ENCODE data around the gene BMPER.
A peak's percentile ranks its signal among the peaks of the same experiment; 100 is the strongest.

The BMPER gene

DNA sequence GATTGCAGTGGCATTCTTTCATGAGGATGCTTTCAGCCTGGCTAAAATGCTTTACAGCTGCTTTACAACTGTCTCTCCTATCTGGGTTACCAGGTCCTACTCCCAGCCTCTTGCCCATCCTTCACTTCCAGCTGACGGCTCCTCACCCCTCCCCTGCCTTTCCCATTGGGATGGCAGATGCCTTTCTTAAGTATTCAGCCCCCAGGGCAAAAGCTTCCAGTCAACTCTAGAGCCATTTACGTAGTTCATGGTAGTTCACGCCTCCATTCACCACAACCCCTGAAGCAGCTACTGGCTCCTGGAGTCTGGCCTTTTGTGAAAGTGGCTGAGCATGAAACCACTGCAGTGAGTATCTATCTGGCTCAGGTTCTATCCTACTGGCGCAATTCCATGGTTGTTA lies 17.2 kb upstream of the BMPER start:
- Histone ChIP-seq H3K36me3 (ENCODE audit: control insufficient read depth, insufficient read depth, low read length) (no peaks in the 10 kb centered on the region), H3K9me3 (ENCODE audit: control insufficient read depth, low read length) (no peaks in the 10 kb centered on the region), H3K4me3 (ENCODE audit: insufficient read depth, low read depth, low read length) (no peak overlapping the region), H3K27me3 (ENCODE audit: control insufficient read depth, insufficient read depth, low read length, poor library complexity, severe bottlenecking) (no peaks in the 10 kb centered on the region), H3K4me1 (ENCODE audit: control insufficient read depth, insufficient read depth, low read length) (peaks cover 4% of the 10 kb centered on the region), H3K27ac (ENCODE audit: insufficient read depth, low read depth, low read length, poor library complexity, severe bottlenecking) (no peak overlapping the region)
- 59 to 61% methylated on average over 4 of the region's 4 CpGs for WGBS, 2 experiments

DNA sequence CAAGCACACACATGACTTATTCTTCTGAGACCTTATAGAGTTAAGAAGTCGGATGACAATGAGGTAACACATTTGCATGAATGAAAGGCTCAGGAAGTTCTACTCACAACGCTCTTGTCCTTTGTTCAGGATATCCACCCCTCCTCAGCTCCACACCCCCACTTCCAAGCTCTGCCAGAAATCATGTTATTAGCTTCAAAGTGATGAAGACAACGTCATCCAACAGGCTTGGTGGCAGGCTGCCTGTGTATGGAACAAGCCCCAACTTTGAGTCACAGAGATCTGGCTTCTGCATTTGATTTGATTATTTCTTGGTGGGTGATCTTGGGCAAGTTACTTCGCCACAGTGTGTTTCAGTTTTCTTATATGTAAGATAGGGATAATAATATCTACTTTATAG lies 12.4 kb upstream of the BMPER start:
- Histone ChIP-seq H3K27ac (ENCODE audit: insufficient read depth, low read depth, low read length, poor library complexity, severe bottlenecking) (no peak overlapping the region), H3K4me3 (ENCODE audit: insufficient read depth, low read depth, low read length) (no peak overlapping the region), H3K4me1 (ENCODE audit: control insufficient read depth, insufficient read depth, low read length) (no peaks in the 10 kb centered on the region), H3K36me3 (ENCODE audit: control insufficient read depth, insufficient read depth, low read length) (no peaks in the 10 kb centered on the region), H3K27me3 (ENCODE audit: control insufficient read depth, insufficient read depth, low read length, poor library complexity, severe bottlenecking) (no peaks in the 10 kb centered on the region), H3K9me3 (ENCODE audit: control insufficient read depth, low read length) (no peaks in the 10 kb centered on the region)
- 91 to 97% methylated on average over 4 of the region's 4 CpGs for WGBS, 2 experiments

DNA sequence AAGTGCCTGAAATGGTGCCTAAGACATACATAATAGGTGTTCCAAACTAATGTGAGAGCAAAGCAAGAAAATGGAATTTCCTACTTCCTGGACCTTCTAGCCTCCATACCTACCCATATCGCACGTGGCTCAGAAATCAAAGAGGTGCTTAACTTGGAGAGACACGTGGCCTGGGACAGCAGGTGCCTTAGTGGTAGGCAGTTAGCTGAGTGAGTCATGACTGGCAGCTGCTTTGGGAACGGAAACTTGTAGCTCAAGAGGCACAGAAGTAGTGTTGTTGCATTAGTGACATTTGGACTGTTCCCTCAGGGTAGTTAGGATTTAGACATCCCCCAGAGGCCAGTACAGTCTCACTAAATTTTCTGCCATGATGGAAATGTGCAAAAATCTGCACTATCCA lies 12.0 kb upstream of the BMPER start:
- no peak overlapping the region for H3K27ac ChIP-seq (ENCODE audit: insufficient read depth, low read depth, low read length, poor library complexity, severe bottlenecking)
- H3K27me3 ChIP-seq (ENCODE audit: control insufficient read depth, insufficient read depth, low read length, poor library complexity, severe bottlenecking), result no peaks in the 10 kb centered on the region
- no peaks in the 10 kb centered on the region for H3K36me3 ChIP-seq (ENCODE audit: control insufficient read depth, insufficient read depth, low read length)
- WGBS, 2 experiments, result 90 to 92% methylated on average over 4 of the region's 4 CpGs
- H3K4me1 ChIP-seq (ENCODE audit: control insufficient read depth, insufficient read depth, low read length), result no peaks in the 10 kb centered on the region
- H3K4me3 ChIP-seq (ENCODE audit: insufficient read depth, low read depth, low read length), result no peak overlapping the region
- H3K9me3 ChIP-seq (ENCODE audit: control insufficient read depth, low read length), result no peaks in the 10 kb centered on the region

DNA sequence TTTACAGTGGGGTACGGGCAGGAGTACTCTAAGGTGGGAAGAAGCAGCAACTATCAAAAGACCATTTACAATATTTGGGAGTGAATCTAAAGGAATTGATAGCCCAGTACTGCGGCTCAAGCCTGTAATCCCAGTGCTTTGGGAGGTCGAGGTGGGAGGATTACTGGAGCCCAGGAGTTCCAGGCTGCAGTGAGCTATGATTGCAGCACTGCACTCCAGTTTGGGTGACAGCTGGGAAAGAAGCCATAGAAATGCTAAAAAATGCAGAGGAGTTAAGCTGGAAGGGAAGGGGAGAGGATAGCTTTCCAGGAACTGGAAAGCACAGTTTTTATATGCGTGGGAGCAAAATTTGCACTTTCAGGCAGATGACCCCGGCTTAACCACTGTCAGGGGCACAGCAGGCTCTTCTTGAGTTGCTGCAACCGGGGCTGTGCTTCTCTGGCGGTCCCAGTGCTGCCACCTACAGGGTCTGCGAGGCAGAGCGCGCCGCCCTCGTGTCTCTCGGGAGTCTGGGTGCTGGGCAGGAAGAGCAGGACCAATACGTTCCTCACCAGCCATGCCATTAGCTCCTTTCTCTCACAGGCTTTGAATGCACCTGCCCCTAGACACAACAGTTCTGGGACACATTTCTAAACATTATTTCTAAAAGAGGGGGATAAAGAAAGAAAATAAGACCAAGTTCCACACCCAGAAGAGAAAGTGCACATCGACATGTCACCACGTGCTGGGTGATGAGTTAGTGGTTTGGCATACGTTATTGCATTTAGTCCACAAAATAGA lies 10.1 kb upstream of the BMPER start:
- Histone ChIP-seq H3K27ac (ENCODE audit: insufficient read depth, low read depth, low read length, poor library complexity, severe bottlenecking) (no peak overlapping the region), H3K4me1 (ENCODE audit: control insufficient read depth, insufficient read depth, low read length) (no peaks in the 10 kb centered on the region), H3K27me3 (ENCODE audit: control insufficient read depth, insufficient read depth, low read length, poor library complexity, severe bottlenecking) (no peaks in the 10 kb centered on the region), H3K4me3 (ENCODE audit: insufficient read depth, low read depth, low read length) (no peak overlapping the region), H3K9me3 (ENCODE audit: control insufficient read depth, low read length) (no peaks in the 10 kb centered on the region), H3K36me3 (ENCODE audit: control insufficient read depth, insufficient read depth, low read length) (no peaks in the 10 kb centered on the region)
- WGBS, 2 experiments, result 21 to 30% methylated on average over 15 to 17 of the region's 17 CpGs

DNA sequence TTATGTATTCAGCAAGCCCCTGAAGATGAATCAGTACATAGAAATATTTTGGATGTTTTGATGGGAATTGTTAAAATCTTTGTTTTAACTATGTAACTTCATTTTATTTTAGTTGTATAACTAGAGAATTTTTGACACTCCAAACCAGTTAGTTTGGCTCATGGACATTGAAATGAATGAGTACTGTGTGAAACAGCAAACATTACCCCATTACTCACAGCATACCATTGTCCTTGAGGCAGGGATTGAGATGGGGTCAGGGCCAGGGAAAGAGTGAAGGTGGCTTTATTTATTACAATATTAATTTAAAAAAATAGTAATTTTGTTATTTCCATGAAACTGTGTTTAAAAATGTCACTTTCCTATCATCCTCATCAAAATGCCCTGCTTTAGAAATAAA lies 4.8 kb upstream of the BMPER start:
- Histone ChIP-seq H3K4me3 (ENCODE audit: insufficient read depth, low read depth, low read length) (no peak overlapping the region), H3K27ac (ENCODE audit: insufficient read depth, low read depth, low read length, poor library complexity, severe bottlenecking) (no peak overlapping the region), H3K4me1 (ENCODE audit: control insufficient read depth, insufficient read depth, low read length) (no peaks in the 10 kb centered on the region), H3K9me3 (ENCODE audit: control insufficient read depth, low read length) (no peaks in the 10 kb centered on the region), H3K27me3 (ENCODE audit: control insufficient read depth, insufficient read depth, low read length, poor library complexity, severe bottlenecking) (peaks cover 32% of the 10 kb centered on the region), H3K36me3 (ENCODE audit: control insufficient read depth, insufficient read depth, low read length) (no peaks in the 10 kb centered on the region)

DNA sequence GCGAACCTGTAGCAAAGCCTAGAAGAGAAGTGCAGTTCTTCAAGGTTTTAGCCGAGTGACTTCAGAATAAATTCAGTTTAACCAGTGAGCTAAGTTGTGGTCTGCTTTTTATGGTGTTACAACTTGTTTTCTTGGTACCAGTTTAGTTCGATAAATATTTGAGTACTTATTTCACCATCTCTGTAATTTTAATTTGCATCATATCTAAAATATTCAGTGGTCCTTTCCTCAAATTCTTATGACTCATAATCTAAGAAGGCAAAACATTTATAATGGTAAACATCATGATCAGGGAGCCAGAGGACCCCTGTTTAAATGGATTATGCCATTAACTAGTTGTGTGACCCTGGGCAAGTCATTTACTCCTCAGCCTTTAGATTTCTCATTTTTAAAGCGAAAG lies 4.1 kb upstream of the BMPER start:
- Histone ChIP-seq H3K27me3 (ENCODE audit: control insufficient read depth, insufficient read depth, low read length, poor library complexity, severe bottlenecking) (peaks cover 39% of the 10 kb centered on the region), H3K9me3 (ENCODE audit: control insufficient read depth, low read length) (no peaks in the 10 kb centered on the region), H3K36me3 (ENCODE audit: control insufficient read depth, insufficient read depth, low read length) (no peaks in the 10 kb centered on the region), H3K4me1 (ENCODE audit: control insufficient read depth, insufficient read depth, low read length) (no peaks in the 10 kb centered on the region), H3K4me3 (ENCODE audit: insufficient read depth, low read depth, low read length) (no peak overlapping the region), H3K27ac (ENCODE audit: insufficient read depth, low read depth, low read length, poor library complexity, severe bottlenecking) (no peak overlapping the region)
- WGBS, 2 experiments, result 96 to 98% methylated on average over 2 to 4 of the region's 4 CpGs

DNA sequence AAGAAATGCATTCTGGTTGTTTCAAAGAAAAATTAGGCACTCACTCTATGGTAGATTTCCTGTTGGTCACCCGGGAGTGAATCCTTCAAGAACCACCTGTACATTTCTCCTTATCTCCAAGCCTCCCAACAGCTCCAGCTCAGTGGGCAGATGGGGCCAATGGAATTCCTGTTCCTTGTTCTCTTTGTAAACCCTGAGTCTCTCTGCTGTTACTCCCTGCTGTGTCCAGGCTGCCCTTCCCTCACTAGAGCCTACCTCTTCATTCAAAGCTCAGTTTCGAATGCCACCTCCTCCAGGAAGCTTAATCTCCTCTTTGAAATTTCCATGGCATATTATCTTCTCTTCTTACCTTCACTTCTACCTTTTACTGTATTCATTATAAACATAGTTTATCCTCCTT lies 3.5 kb upstream of the BMPER start:
- Histone ChIP-seq H3K27me3 (ENCODE audit: control insufficient read depth, insufficient read depth, low read length, poor library complexity, severe bottlenecking) (peaks cover 46% of the 10 kb centered on the region), H3K4me1 (ENCODE audit: control insufficient read depth, insufficient read depth, low read length) (no peaks in the 10 kb centered on the region), H3K9me3 (ENCODE audit: control insufficient read depth, low read length) (no peaks in the 10 kb centered on the region), H3K27ac (ENCODE audit: insufficient read depth, low read depth, low read length, poor library complexity, severe bottlenecking) (no peak overlapping the region), H3K36me3 (ENCODE audit: control insufficient read depth, insufficient read depth, low read length) (no peaks in the 10 kb centered on the region), H3K4me3 (ENCODE audit: insufficient read depth, low read depth, low read length) (no peak overlapping the region)
- WGBS, 2 experiments, result 11 to 17% methylated on average over 2 of the region's 2 CpGs

DNA sequence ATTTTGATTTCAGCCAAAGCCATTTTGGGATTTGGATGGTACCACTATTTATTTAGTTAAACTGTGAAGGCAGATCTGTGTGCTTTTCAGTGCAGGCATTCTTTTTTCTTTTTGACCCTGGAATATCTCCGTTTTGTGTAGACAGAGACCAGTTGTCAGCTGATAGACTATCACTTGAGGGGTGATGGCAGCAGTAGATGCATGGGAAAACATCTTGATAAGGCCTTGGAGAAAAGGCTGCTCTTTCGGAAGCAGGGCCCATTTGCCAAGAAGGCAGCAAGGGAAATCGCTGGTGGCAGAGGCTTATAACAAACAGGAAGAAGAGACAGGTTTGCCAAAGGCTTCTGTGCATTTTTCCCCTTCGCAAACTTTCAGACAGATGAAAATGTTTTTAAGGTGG lies 2.6 kb upstream of the BMPER start:
- H3K4me3 ChIP-seq (ENCODE audit: insufficient read depth, low read depth, low read length), result no peak overlapping the region
- H3K27ac ChIP-seq (ENCODE audit: insufficient read depth, low read depth, low read length, poor library complexity, severe bottlenecking), result no peak overlapping the region
- WGBS, 2 experiments, result 66 to 68% methylated on average over 4 of the region's 4 CpGs
- H3K9me3 ChIP-seq (ENCODE audit: control insufficient read depth, low read length), result no peaks in the 10 kb centered on the region
- no peaks in the 10 kb centered on the region for H3K4me1 ChIP-seq (ENCODE audit: control insufficient read depth, insufficient read depth, low read length)
- no peaks in the 10 kb centered on the region for H3K36me3 ChIP-seq (ENCODE audit: control insufficient read depth, insufficient read depth, low read length)
- H3K27me3 ChIP-seq (ENCODE audit: control insufficient read depth, insufficient read depth, low read length, poor library complexity, severe bottlenecking), result peaks cover 55% of the 10 kb centered on the region

DNA sequence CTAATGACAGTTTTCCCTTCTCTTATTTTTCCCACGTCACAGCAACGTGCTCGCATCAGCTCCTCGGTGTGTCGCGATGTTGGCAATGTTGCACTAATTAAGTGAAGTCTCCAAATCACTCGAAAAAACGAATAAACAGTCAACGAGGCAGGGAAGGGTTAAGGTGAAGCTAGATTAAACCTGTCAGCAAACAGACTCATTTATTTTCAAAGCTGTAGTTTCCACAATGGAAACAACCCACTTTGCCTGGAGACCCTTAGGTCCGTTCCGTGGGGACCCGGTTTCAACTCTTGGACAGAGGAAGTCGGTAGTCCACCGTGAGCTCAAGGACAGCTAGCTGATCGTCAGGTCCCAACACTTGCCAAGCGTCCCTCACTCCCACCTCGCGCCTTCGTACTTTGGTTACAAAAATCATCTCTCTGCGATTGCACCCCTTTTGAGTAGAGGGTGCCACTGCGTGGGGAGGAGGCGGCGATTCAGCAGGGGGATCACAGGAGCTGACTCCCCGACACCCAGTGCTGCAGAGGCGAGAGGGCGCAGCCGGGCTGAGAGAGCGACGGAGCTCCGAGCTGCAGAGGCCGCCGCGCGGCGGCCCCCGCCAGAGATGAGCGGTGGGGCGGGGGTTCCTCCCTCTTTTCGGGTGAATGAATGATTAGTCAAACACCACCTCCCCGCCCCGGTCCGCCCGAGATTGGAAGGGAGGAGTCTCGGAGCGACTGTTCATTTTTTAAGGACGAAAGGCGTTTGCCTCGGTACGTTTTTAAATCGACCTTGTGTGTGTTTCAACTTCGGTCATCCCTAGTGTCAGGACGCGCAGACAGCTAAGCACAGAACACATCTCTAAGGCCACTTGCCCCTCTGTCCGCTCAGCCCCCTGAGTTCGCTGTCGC lies 1.3 kb upstream of the BMPER start:
- Histone ChIP-seq H3K9me3 (ENCODE audit: control insufficient read depth, low read length) (no peaks in the 10 kb centered on the region), H3K27ac (ENCODE audit: insufficient read depth, low read depth, low read length, poor library complexity, severe bottlenecking) (no peak overlapping the region), H3K27me3 (ENCODE audit: control insufficient read depth, insufficient read depth, low read length, poor library complexity, severe bottlenecking) (peaks cover 62% of the 10 kb centered on the region), H3K36me3 (ENCODE audit: control insufficient read depth, insufficient read depth, low read length) (no peaks in the 10 kb centered on the region), H3K4me3 (ENCODE audit: insufficient read depth, low read depth, low read length) (peak overlapping the region; percentile 58), H3K4me1 (ENCODE audit: control insufficient read depth, insufficient read depth, low read length) (no peaks in the 10 kb centered on the region)
- 1 to 2% methylated on average over 56 of the region's 56 CpGs for WGBS, 2 experiments

DNA sequence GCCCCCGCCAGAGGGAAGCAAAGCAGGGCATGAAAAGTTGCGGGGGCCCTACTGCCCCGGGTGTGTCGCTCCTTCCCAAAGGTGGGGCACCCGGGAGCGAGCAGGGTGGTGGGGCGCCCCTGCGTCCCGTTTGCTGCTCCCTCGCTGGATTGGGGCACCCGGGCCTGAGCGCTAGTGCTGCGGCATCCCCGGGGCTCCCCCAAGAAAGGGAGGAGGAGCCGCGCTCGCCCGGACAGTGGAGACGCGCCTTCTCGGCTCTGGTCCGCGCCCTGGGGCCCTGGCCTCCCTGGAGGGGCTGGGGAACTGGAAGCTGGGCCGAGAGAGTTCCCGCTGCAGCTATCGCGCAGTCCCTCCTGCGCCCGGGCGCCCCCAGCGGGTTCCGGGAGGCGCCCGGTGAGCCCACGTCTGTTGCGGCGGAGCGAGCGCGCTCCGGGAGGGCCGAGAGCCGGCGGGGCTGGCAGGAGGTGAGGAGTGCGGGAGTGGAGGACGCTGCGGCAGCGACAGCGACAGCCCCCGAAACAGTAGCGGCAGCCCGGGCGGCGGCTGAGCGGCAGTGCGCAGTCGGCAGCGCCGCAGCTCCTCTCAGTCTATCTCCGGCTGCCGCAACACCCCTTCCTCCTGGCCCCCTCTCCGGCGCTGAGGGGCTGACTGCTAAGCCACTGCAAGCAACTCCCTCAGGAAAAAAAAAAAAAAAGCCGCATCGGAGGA lies 504 bp upstream of the BMPER start:
- WGBS, 2 experiments, result 0% methylated on average over 63 of the region's 65 CpGs
- H3K27ac ChIP-seq (ENCODE audit: insufficient read depth, low read depth, low read length, poor library complexity, severe bottlenecking), result no peak overlapping the region

More for the DNA sequence above, 504 bp upstream of the BMPER start:
- Histone ChIP-seq H3K36me3 (ENCODE audit: control insufficient read depth, insufficient read depth, low read length) (no peaks in the 10 kb centered on the region), H3K4me3 (ENCODE audit: insufficient read depth, low read depth, low read length) (peak overlapping the region; percentile 58), H3K9me3 (ENCODE audit: control insufficient read depth, low read length) (no peaks in the 10 kb centered on the region), H3K27me3 (ENCODE audit: control insufficient read depth, insufficient read depth, low read length, poor library complexity, severe bottlenecking) (peaks cover 62% of the 10 kb centered on the region), H3K4me1 (ENCODE audit: control insufficient read depth, insufficient read depth, low read length) (no peaks in the 10 kb centered on the region)
